Activated CD4-positive, alpha-beta T cell treated with anti-CD3 and anti-CD28 coated beads for 24 hours (primary cell): ENCODE results near the gene ACTR3C.
"Not testable (repeated sequence)": the region's sequence is repeated elsewhere in the genome, so short reads cannot be mapped to it uniquely, and the experiment has no call there.

ENCODE experiments used
- DNase-seq, 2 donors: peaks; one replicate each; pipeline ENCODE4 v3.0.0-alpha.2; 2020; ENCODE audit warnings: low read depth in 2 of 2

The ACTR3C gene

GRCh38 chr7:150336746-150337145 is 13.4 kb upstream of the ACTR3C start:
- DNase-seq = no peak

- DNase-seq = no peak
These were observed 12.4 kb upstream of the ACTR3C start for GRCh38 chr7:150335774-150336112.

GRCh38 chr7:150335108-150335773 is 11.9 kb upstream of the ACTR3C start:
- no peak for DNase-seq

GRCh38 chr7:150334108-150334507 is 10.8 kb upstream of the ACTR3C start:
- DNase-seq = no peak

GRCh38 chr7:150333659-150334058 is 10.3 kb upstream of the ACTR3C start:
- DNase-seq = no peak

- DNase-seq = no peak
These were observed 9.7 kb upstream of the ACTR3C start for GRCh38 chr7:150332852-150333635.

GRCh38 chr7:150330211-150330885 is 7.0 kb upstream of the ACTR3C start:
- no peak for DNase-seq

- no peak for DNase-seq
These were observed 6.2 kb upstream of the ACTR3C start for GRCh38 chr7:150329331-150330120.

GRCh38 chr7:150327308-150327707 is 4.0 kb upstream of the ACTR3C start:
- DNase-seq = no peak

GRCh38 chr7:150326657-150327268 is 3.4 kb upstream of the ACTR3C start:
- DNase-seq = no peak

- no peak for DNase-seq
These were observed 2.6 kb upstream of the ACTR3C start for GRCh38 chr7:150325901-150326300.

- DNase-seq = no peak
These were observed 1.8 kb upstream of the ACTR3C start for GRCh38 chr7:150325110-150325611.

GRCh38 chr7:150324373-150324961 is 1.1 kb upstream of the ACTR3C start:
- no peak for DNase-seq

GRCh38 chr7:150323682-150324372 is 482 bp upstream of the ACTR3C start:
- peak in 1 of 2 donors; percentile 15 for DNase-seq

GRCh38 chr7:150322114-150322832 is 1.1 kb downstream of the ACTR3C start:
- peak; percentile 30 to 59 for DNase-seq

- no peak for DNase-seq
These were observed 1.6 kb downstream of the ACTR3C start for GRCh38 chr7:150321788-150322113.

GRCh38 chr7:150317748-150318444 is 5.4 kb downstream of the ACTR3C start:
- no peak for DNase-seq

GRCh38 chr7:150316987-150317386 is 6.4 kb downstream of the ACTR3C start:
- DNase-seq = not testable (repeated sequence)

GRCh38 chr7:150314639-150315239 is 8.6 kb downstream of the ACTR3C start:
- DNase-seq = no peak
